ENCODE measurements around the gene FANCC. TPM values are rescaled to one million over a fixed set of nuclear protein-coding genes. Genes with fewer than 3 reads are reported as not detected.

FANCC gene
- total and polyA plus RNA-seq, 4 donors = 8.3 to 32.4 (median 11.5) TPM

DNA sequence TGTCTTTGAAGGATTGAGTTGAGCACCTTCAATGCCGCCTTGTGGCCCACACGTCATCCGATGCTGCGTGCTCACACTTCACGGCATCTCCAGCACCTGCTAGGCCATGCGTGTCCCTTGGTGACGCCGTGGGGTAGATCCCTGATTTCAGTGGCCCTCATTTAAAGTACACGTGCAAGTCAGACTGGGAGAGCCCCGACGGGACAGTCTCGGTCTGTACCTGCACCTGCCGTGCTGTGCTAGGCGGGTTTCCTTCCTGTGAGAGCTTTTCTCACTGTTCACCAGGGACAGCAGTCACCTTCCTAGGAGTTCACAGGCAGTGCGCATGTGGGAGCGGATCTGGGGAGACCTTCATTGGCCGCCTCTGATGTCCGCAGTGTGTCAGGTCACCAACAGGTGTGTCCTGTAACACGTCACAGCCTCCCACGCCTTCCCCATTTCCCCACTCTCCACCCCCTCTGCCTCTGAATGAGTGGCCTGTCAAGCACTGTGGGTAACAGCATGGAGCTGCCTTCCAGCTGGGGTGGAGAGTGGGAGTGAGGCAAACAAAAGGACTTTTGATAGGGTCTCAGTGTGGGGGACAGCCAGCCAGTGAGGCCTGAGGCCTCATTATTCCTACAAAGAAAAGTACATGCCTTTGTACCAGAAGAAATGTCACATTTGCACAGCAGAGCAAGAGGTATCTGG is 236.4 kb downstream of the FANCC start:
- Histone ChIP-seq H3K36me3 (ENCODE audit: control insufficient read depth in 4 of 4, insufficient read depth in 3 of 4, low read depth in 1 of 4, low read length in 3 of 4) (peaks cover 13 to 86% (median 57%) of the 10 kb centered on the region in 4 donors), H3K9me3 (ENCODE audit: control insufficient read depth in 4 of 4, low read length in 3 of 4) (no peaks in the 10 kb centered on the region), H3K4me1 (ENCODE audit: control insufficient read depth in 4 of 4, insufficient read depth in 4 of 4, low read length in 3 of 4) (peaks cover 0 to 10% (median 6%) of the 10 kb centered on the region in 4 donors), H3K27ac (ENCODE audit: low read depth in 1 of 2, low read length in 2 of 2) (peak overlapping the region in 1 of 2 donors; percentile 15), H3K9ac (ENCODE audit: low read depth in 1 of 2, low read length in 2 of 2) (no peak overlapping the region), H3K27me3 (ENCODE audit: control insufficient read depth in 4 of 4, insufficient read depth in 4 of 4, low read length in 3 of 4) (no peaks in the 10 kb centered on the region), H3K4me3 (ENCODE audit: low read depth in 1 of 3, low read length in 3 of 3) (no peak overlapping the region)
- TF ChIP-seq SP1 (IDR thresholded peaks at IDR 0.05) (no peak), FOXA2 (IDR thresholded peaks at IDR 0.05) (no peak), YY1 (IDR thresholded peaks at IDR 0.05) (no peak)
- TF ChIP-seq, protein P1, sequence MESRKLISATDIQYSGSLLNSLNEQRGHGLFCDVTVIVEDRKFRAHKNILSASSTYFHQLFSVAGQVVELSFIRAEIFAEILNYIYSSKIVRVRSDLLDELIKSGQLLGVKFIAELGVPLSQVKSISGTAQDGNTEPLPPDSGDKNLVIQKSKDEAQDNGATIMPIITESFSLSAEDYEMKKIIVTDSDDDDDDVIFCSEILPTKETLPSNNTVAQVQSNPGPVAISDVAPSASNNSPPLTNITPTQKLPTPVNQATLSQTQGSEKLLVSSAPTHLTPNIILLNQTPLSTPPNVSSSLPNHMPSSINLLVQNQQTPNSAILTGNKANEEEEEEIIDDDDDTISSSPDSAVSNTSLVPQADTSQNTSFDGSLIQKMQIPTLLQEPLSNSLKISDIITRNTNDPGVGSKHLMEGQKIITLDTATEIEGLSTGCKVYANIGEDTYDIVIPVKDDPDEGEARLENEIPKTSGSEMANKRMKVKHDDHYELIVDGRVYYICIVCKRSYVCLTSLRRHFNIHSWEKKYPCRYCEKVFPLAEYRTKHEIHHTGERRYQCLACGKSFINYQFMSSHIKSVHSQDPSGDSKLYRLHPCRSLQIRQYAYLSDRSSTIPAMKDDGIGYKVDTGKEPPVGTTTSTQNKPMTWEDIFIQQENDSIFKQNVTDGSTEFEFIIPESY (IDR thresholded peaks at IDR 0.05) = no peak
- WGBS = 94% methylated on average over 20 of the region's 20 CpGs
- no peak for DNase-seq (ENCODE audit: low spot score)

DNA sequence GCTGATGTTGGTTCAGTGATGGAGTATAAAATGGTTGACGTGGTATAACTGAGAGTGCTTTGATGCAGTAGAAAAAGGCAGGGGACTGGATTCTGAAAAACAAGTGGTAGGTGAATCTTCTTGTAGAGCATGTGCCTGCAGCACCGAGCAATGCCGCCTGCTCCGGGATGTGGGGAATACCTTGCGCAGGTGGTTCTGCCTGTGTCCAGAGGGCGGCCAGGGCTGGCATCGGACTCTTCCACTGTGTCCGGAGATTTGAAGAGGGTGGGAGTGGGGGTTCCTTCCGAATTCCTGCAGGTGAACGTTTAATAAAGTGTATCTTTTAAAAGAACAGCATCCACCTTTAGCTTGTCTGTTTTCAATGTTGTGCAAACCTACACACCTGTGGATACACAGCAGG is 238.0 kb downstream of the FANCC start:
- no peak for DNase-seq (ENCODE audit: low spot score)
- Histone ChIP-seq H3K27ac (ENCODE audit: low read depth in 1 of 2, low read length in 2 of 2) (no peak overlapping the region), H3K27me3 (ENCODE audit: control insufficient read depth in 4 of 4, insufficient read depth in 4 of 4, low read length in 3 of 4) (no peaks in the 10 kb centered on the region)

DNA sequence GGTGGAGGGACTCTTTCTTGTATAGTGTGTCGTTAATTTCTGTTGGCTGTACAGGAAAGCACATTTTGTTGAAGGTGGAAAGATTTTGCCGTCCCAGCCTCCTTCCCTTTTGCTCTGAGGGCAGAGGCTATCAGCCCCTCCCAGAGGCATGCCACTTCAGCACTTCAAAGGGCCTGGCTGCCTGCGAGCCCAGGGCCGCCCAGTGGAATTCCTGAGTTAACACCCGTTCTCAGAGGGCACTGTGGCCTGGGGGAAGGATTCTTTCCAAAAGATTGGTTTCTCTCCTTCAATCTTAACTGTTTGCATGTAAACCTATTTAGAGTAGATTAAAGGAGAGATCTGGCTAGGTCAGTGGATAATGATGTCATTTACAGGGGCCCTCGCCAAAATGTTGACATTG is 238.6 kb downstream of the FANCC start:
- H3K36me3 ChIP-seq (ENCODE audit: control insufficient read depth in 4 of 4, insufficient read depth in 3 of 4, low read depth in 1 of 4, low read length in 3 of 4) = peaks cover 8 to 76% (median 54%) of the 10 kb centered on the region in 4 donors
- H3K9ac ChIP-seq (ENCODE audit: low read depth in 1 of 2, low read length in 2 of 2) = no peak overlapping the region
- 54% methylated on average over 6 of the region's 6 CpGs for WGBS
- TF ChIP-seq RAD21 (IDR thresholded peaks at IDR 0.05) = peak in 1 of 2 donors; percentile 13
- no peak for TF ChIP-seq FOXA1 (IDR thresholded peaks at IDR 0.05)
- no peaks in the 10 kb centered on the region for H3K27me3 ChIP-seq (ENCODE audit: control insufficient read depth in 4 of 4, insufficient read depth in 4 of 4, low read length in 3 of 4)
- H3K4me1 ChIP-seq (ENCODE audit: control insufficient read depth in 4 of 4, insufficient read depth in 4 of 4, low read length in 3 of 4) = peaks cover 0 to 31% (median 18%) of the 10 kb centered on the region in 4 donors
- H3K9me3 ChIP-seq (ENCODE audit: control insufficient read depth in 4 of 4, low read length in 3 of 4) = no peaks in the 10 kb centered on the region
- H3K4me3 ChIP-seq (ENCODE audit: low read depth in 1 of 3, low read length in 3 of 3) = no peak overlapping the region
- no peak overlapping the region for H3K27ac ChIP-seq (ENCODE audit: low read depth in 1 of 2, low read length in 2 of 2)
- no peak for DNase-seq (ENCODE audit: low spot score)

More for the DNA sequence above, 238.0 kb downstream of the FANCC start:
- Histone ChIP-seq H3K9ac (ENCODE audit: low read depth in 1 of 2, low read length in 2 of 2) (no peak overlapping the region), H3K9me3 (ENCODE audit: control insufficient read depth in 4 of 4, low read length in 3 of 4) (no peaks in the 10 kb centered on the region), H3K36me3 (ENCODE audit: control insufficient read depth in 4 of 4, insufficient read depth in 3 of 4, low read depth in 1 of 4, low read length in 3 of 4) (peaks cover 8 to 78% (median 53%) of the 10 kb centered on the region in 4 donors), H3K4me1 (ENCODE audit: control insufficient read depth in 4 of 4, insufficient read depth in 4 of 4, low read length in 3 of 4) (peaks cover 0 to 26% (median 15%) of the 10 kb centered on the region in 4 donors), H3K4me3 (ENCODE audit: low read depth in 1 of 3, low read length in 3 of 3) (no peak overlapping the region)
- TF ChIP-seq GABPA (IDR thresholded peaks at IDR 0.05 in 1 of 2, conservative IDR thresholded peaks at IDR 0.05 in 1 of 2) = no peak
- no peak for TF ChIP-seq FOXA2 (IDR thresholded peaks at IDR 0.05)
- no peak for TF ChIP-seq RXRA (IDR thresholded peaks at IDR 0.05)
- TF ChIP-seq EGR1 (IDR thresholded peaks at IDR 0.05; ENCODE audit: low read depth in 2 of 2) = no peak
- no peak for TF ChIP-seq RAD21 (IDR thresholded peaks at IDR 0.05)
- WGBS = 94% methylated on average over 10 of the region's 10 CpGs

DNA sequence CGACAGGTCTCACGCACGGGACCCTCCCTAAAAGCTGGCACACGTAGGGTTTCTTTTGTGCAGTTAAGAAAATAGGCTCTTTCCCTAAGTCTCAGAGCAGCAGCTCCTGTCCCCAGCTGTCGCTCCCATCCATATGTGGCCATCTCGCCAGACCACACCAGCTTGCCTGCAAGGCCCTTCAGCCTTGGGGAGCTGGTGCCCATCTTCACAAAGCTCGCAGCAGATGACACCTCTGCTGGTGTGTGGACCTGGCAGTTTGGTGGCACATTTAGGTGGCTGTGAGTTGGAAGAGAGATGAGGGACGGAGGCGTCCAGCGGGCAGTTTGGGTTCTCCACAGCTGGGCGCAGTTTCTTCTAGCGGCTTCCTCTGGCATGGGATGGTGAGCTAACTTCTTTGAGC is 239.0 kb downstream of the FANCC start:
- Histone ChIP-seq H3K4me1 (ENCODE audit: control insufficient read depth in 4 of 4, insufficient read depth in 4 of 4, low read length in 3 of 4) (peaks cover 0 to 36% (median 19%) of the 10 kb centered on the region in 4 donors), H3K9ac (ENCODE audit: low read depth in 1 of 2, low read length in 2 of 2) (no peak overlapping the region), H3K4me3 (ENCODE audit: low read depth in 1 of 3, low read length in 3 of 3) (no peak overlapping the region), H3K9me3 (ENCODE audit: control insufficient read depth in 4 of 4, low read length in 3 of 4) (no peaks in the 10 kb centered on the region), H3K36me3 (ENCODE audit: control insufficient read depth in 4 of 4, insufficient read depth in 3 of 4, low read depth in 1 of 4, low read length in 3 of 4) (peaks cover 8 to 76% (median 53%) of the 10 kb centered on the region in 4 donors), H3K27me3 (ENCODE audit: control insufficient read depth in 4 of 4, insufficient read depth in 4 of 4, low read length in 3 of 4) (no peaks in the 10 kb centered on the region), H3K27ac (ENCODE audit: low read depth in 1 of 2, low read length in 2 of 2) (no peak overlapping the region)
- WGBS = 93% methylated on average over 12 of the region's 12 CpGs
- DNase-seq (ENCODE audit: low spot score) = no peak
- no peak for TF ChIP-seq YY1 (IDR thresholded peaks at IDR 0.05)
- TF ChIP-seq FOXA2 (IDR thresholded peaks at IDR 0.05) = no peak
- TF ChIP-seq RAD21 (IDR thresholded peaks at IDR 0.05) = no peak
- TF ChIP-seq, protein P2, sequence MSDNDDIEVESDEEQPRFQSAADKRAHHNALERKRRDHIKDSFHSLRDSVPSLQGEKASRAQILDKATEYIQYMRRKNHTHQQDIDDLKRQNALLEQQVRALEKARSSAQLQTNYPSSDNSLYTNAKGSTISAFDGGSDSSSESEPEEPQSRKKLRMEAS (IDR thresholded peaks at IDR 0.05) = no peak
- TF ChIP-seq EGR1 (IDR thresholded peaks at IDR 0.05; ENCODE audit: low read depth in 2 of 2) = no peak
- no peak for TF ChIP-seq RXRA (IDR thresholded peaks at IDR 0.05)
- no peak for TF ChIP-seq TAF1 (conservative IDR thresholded peaks at IDR 0.05)
- no peak for TF ChIP-seq FOXA1 (IDR thresholded peaks at IDR 0.05)
- TF ChIP-seq, protein P3, sequence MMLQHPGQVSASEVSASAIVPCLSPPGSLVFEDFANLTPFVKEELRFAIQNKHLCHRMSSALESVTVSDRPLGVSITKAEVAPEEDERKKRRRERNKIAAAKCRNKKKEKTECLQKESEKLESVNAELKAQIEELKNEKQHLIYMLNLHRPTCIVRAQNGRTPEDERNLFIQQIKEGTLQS (IDR thresholded peaks at IDR 0.05) = no peak
- no peak for TF ChIP-seq SP1 (IDR thresholded peaks at IDR 0.05)
- no peak for TF ChIP-seq HNF4A (conservative IDR thresholded peaks at IDR 0.05)
- TF ChIP-seq NR2F2 (IDR thresholded peaks at IDR 0.05) = no peak
- no peak for TF ChIP-seq JUND (IDR thresholded peaks at IDR 0.05)

Data from liver (tissue), 9 donors.